ENCODE measurements around the gene TAS1R2.

Gene TAS1R2

DNA sequence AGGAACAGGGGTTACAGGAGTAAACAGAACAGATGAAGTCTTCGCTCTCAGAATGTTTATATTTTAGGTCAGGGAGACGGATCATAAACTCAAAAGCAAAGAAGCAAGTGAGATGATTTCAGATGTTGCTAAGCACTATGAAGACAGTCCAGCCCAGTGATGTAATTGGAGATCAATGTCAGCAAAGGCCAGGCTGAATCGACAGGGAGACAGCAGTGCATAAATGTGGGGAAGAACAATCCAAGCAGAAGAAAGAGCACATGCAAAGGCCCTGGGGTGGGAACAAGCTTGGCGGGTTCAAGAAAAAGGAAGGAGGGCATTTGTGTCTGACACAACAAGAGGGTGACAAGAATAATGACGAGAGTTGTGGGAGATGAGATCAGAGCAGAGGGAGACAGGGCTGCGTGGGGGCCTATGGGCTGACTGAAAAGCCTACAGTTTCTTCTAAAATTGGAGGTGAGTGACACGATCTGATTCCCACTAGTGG is 47.0 kb downstream of the TAS1R2 start:
- Histone ChIP-seq H3K27me3 (ENCODE audit: insufficient read depth, insufficient read length) (no peaks in the 10 kb centered on the region), H3K9me3 (ENCODE audit: insufficient read depth, low read length) (no peaks in the 10 kb centered on the region), H3K4me3 (ENCODE audit: insufficient read length, low read depth) (no peak overlapping the region), H3K9ac (ENCODE audit: insufficient read length, low read depth) (no peak overlapping the region), H3K36me3 (ENCODE audit: insufficient read depth, insufficient read length, low read length) (no peaks in the 10 kb centered on the region), H3K4me1 (ENCODE audit: insufficient read depth, insufficient read length) (peaks cover 6% of the 10 kb centered on the region)
- TF ChIP-seq ZNF274 (IDR thresholded peaks at IDR 0.05; ENCODE audit: low read depth, low read length) = no peak
- TF ChIP-seq YY1 (IDR thresholded peaks at IDR 0.05; ENCODE audit: insufficient read depth, insufficient read length) = no peak
- no peak for TF ChIP-seq SUZ12 (IDR thresholded peaks at IDR 0.05; ENCODE audit: extremely low read depth, insufficient read depth, insufficient read length)
- DNase-seq (ENCODE audit: low read depth, low spot score) = no peak

DNA sequence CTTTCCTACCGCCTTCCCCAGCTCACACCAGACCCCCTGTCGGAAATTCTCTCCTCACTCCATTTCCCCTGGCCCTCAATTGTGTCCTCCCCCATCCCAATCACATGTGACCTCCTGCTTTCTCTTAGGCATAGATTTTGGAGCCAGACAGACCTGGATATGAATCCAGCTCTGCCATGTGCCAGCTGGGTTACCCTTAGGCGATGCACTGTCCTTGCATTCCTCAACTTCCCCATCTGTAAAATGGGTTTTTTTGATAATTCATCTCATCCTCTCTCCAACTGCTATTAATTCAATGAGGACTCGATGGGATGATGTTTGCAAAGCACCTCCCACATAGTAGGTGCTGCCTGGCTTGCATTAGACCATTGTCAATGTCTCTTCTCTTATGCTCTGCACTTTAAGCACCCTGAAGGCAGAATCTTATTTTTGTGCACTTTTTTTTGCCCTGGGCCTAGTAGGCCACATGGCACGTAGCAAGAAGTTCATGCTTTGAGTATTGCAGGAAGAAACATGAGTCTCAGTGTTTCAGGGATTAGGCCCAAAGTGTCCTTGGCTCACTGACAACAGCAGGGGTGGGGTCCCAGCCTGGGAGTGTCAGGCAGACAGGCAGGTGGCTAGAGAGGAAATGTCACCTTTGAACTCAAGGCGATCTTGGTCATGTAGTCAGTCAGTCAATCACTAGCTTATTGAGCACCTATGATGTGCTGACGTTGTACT is 47.6 kb downstream of the TAS1R2 start:
- H3K9ac ChIP-seq (ENCODE audit: insufficient read length, low read depth) = no peak overlapping the region
- TF ChIP-seq ZNF274 (IDR thresholded peaks at IDR 0.05; ENCODE audit: low read depth, low read length) (no peak), SUZ12 (IDR thresholded peaks at IDR 0.05; ENCODE audit: extremely low read depth, insufficient read depth, insufficient read length) (no peak)
- no peaks in the 10 kb centered on the region for H3K27me3 ChIP-seq (ENCODE audit: insufficient read depth, insufficient read length)
- DNase-seq (ENCODE audit: low read depth, low spot score) = no peak
- H3K4me1 ChIP-seq (ENCODE audit: insufficient read depth, insufficient read length) = peaks cover 6% of the 10 kb centered on the region
- H3K9me3 ChIP-seq (ENCODE audit: insufficient read depth, low read length) = no peaks in the 10 kb centered on the region
- no peaks in the 10 kb centered on the region for H3K36me3 ChIP-seq (ENCODE audit: insufficient read depth, insufficient read length, low read length)
- no peak overlapping the region for H3K4me3 ChIP-seq (ENCODE audit: insufficient read length, low read depth)

DNA sequence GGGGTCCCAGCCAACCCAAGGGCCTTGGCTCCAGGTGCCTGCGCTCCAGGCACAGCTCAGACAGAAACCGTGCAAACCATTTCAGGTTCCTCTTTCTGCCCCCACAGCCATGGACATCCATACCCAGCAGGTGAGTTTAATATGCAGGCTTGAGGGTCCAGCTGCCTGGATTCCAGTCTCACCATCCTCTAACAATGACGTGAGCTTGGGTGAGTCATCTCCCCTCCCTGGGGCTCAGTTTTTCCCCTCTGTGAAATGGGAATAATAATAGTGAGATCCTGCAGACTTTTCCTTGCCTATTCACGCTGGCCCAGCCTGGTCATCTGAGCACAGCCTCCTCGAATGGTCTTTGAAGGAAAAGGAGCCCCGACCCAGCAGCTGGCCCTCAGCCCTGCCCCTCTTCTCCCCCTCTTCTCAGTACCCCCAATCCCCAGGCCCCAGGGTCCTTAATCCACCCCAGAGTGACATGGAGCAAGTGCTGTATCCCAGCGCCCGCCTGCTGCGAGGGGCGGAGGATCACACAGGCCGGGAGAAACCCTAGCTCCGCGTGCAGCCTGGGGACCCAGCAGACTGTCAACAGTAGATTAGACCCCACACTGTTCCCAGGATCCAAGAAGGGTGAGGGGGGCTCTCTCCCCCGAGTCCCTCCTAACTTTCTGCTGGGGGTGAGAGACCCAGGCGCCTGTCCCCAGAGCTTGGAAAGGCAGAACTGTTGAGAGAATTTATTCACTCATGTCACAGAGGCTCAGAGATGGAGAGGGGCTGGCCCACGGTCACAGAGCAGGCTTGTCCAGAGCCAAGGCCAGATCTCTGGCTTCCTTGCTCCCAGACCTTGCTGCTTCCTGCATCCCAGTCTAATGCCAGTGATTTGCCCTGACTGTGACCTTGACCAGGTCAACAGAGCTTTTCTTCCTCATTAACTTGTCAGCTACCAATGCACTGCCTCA is 49.2 kb downstream of the TAS1R2 start:
- Histone ChIP-seq H3K36me3 (ENCODE audit: insufficient read depth, insufficient read length, low read length) (no peaks in the 10 kb centered on the region), H3K27me3 (ENCODE audit: insufficient read depth, insufficient read length) (no peaks in the 10 kb centered on the region), H3K9me3 (ENCODE audit: insufficient read depth, low read length) (no peaks in the 10 kb centered on the region), H3K4me1 (ENCODE audit: insufficient read depth, insufficient read length) (peaks cover 13% of the 10 kb centered on the region), H3K4me3 (ENCODE audit: insufficient read length, low read depth) (no peak overlapping the region), H3K9ac (ENCODE audit: insufficient read length, low read depth) (no peak overlapping the region)
- no peak for DNase-seq (ENCODE audit: low read depth, low spot score)
- TF ChIP-seq ZNF274 (IDR thresholded peaks at IDR 0.05; ENCODE audit: low read depth, low read length) (no peak), SUZ12 (IDR thresholded peaks at IDR 0.05; ENCODE audit: extremely low read depth, insufficient read depth, insufficient read length) (no peak), YY1 (IDR thresholded peaks at IDR 0.05; ENCODE audit: insufficient read depth, insufficient read length) (no peak)

DNA sequence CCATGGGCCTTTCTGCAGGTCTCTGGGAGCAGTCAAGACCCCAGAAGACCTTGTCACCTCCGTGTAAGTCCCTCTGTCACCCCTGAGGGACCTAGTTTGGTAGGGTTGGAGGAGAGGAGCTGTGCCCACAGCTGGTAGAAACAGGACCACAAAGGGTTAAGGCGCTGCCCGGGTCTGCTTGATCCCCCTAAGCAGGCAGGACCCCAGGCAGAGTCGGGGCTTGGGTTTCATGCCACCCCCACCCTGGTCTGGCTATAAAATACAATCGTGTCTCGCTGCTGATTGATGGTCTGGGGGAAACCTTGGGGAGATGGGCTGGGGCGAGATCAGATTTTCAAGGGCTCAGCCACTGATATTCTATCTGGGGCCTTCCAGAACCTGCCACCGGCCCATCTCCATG is 50.9 kb downstream of the TAS1R2 start:
- Histone ChIP-seq H3K9me3 (ENCODE audit: insufficient read depth, low read length) (no peaks in the 10 kb centered on the region), H3K4me1 (ENCODE audit: insufficient read depth, insufficient read length) (peaks cover 12% of the 10 kb centered on the region), H3K9ac (ENCODE audit: insufficient read length, low read depth) (no peak overlapping the region), H3K36me3 (ENCODE audit: insufficient read depth, insufficient read length, low read length) (no peaks in the 10 kb centered on the region), H3K27me3 (ENCODE audit: insufficient read depth, insufficient read length) (no peaks in the 10 kb centered on the region), H3K4me3 (ENCODE audit: insufficient read length, low read depth) (no peak overlapping the region)
- TF ChIP-seq ZNF274 (IDR thresholded peaks at IDR 0.05; ENCODE audit: low read depth, low read length) = no peak
- no peak for DNase-seq (ENCODE audit: low read depth, low spot score)

GRCh38 chr1:18807334-18808063 is 52.0 kb downstream of the TAS1R2 start:
- peaks cover 12% of the 10 kb centered on the region for H3K4me1 ChIP-seq (ENCODE audit: insufficient read depth, insufficient read length)
- no peaks in the 10 kb centered on the region for H3K27me3 ChIP-seq (ENCODE audit: insufficient read depth, insufficient read length)
- H3K4me3 ChIP-seq (ENCODE audit: insufficient read length, low read depth) = no peak overlapping the region
- H3K9ac ChIP-seq (ENCODE audit: insufficient read length, low read depth) = no peak overlapping the region
- DNase-seq (ENCODE audit: low read depth, low spot score) = no peak
- H3K9me3 ChIP-seq (ENCODE audit: insufficient read depth, low read length) = no peaks in the 10 kb centered on the region
- TF ChIP-seq YY1 (IDR thresholded peaks at IDR 0.05; ENCODE audit: insufficient read depth, insufficient read length) = no peak
- no peak for TF ChIP-seq ZNF274 (IDR thresholded peaks at IDR 0.05; ENCODE audit: low read depth, low read length)
- TF ChIP-seq SUZ12 (IDR thresholded peaks at IDR 0.05; ENCODE audit: extremely low read depth, insufficient read depth, insufficient read length) = no peak
- H3K36me3 ChIP-seq (ENCODE audit: insufficient read depth, insufficient read length, low read length) = no peaks in the 10 kb centered on the region

GRCh38 chr1:18805925-18806849 is 53.3 kb downstream of the TAS1R2 start:
- no peak for DNase-seq (ENCODE audit: low read depth, low spot score)

More at GRCh38 chr1:18805925-18806849, 53.3 kb downstream of the TAS1R2 start:
- Histone ChIP-seq H3K27me3 (ENCODE audit: insufficient read depth, insufficient read length) (no peaks in the 10 kb centered on the region), H3K9me3 (ENCODE audit: insufficient read depth, low read length) (no peaks in the 10 kb centered on the region), H3K36me3 (ENCODE audit: insufficient read depth, insufficient read length, low read length) (no peaks in the 10 kb centered on the region), H3K4me3 (ENCODE audit: insufficient read length, low read depth) (no peak overlapping the region), H3K9ac (ENCODE audit: insufficient read length, low read depth) (no peak overlapping the region), H3K4me1 (ENCODE audit: insufficient read depth, insufficient read length) (peaks cover 12% of the 10 kb centered on the region)
- TF ChIP-seq YY1 (IDR thresholded peaks at IDR 0.05; ENCODE audit: insufficient read depth, insufficient read length) (no peak), ZNF274 (IDR thresholded peaks at IDR 0.05; ENCODE audit: low read depth, low read length) (no peak), SUZ12 (IDR thresholded peaks at IDR 0.05; ENCODE audit: extremely low read depth, insufficient read depth, insufficient read length) (no peak)
